CD4-positive, alpha-beta T cell treated with Interleukin-10 for 1 hour (primary cell): Measurements from ENCODE around the gene ABCD2.
"Not testable (repeated sequence)": the region's sequence is repeated elsewhere in the genome, so short reads cannot be mapped to it uniquely, and the experiment has no call there.

ENCODE experiments used
- DNase-seq: peaks from one replicate; pipeline ENCODE4 v3.0.0-alpha.2; 2020

Gene ABCD2

DNA sequence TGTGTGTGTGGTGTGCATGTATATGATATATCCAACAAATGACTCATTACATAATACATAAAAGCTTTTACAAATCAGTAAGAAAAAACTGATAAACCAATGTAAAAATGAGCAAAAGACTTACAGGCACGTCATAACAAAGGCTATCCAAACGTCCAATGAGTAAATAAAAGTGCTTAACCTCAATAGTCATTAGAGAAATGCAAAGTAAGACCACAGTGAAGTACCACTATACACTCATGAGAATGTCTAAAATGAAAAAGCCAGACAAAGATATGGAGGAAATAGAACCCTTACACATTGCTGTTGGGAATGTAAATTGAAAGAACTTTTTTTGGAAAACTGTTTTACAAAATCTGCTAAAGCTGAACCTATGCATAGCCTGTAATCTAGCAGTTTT is 7.8 kb downstream of the ABCD2 start:
- DNase-seq: no peak

DNA sequence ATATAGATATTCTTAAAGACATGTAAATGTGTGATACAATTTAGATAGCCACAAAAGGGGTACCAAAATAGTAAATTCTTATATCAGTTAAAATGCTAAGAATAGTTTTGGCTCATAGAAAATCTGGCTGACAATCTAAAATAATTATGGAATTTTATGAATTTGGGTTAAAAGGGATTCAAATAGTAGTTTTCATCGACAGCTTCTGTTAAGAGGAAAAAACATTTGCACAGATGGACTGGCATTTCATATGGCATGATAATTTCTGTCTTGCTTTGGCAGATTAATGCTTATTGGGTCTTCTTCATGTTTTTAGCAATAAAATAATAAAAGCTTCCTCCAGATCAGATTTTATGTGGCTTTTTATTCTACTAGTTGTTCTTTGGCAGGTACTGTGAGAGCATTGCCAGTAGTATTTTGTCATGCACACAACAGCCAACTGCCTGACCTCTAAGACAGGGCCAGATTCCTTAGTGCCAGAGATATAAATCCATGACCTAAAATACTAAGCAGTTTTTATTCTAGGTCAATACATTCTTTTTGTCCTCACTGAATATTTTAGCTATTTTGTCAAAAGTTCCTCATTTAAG is 9.1 kb downstream of the ABCD2 start:
- DNase-seq: no peak

DNA sequence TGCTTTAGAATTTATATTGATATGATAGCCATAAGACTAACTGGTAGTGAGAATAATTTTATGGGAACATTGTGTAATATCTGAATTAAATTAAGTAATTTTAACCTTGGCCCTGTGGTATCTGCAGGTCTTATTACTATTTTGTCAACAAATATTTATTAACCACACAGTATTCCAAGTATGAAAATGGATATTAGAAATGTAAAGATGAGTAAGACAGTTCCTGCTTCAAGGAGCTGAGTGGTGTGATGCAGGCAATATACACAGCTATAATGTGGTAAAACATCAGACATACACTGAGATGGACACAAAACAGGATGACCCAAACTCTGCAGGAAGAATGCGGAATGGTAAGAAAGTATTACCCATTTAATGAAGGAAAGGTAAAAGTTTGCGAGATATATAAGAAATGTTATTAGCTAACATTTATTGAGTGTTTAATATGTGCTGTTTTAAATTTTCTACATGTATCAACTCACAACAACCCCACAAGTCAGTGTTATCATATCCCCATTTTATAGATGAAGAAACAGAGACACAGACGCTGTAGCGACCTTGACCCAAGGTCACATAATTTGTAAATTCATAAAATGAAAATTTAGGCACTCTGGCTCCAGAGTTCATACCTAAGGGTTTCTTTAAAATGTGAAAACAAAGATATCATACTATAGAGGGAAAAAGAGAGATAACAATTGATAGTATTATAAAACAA is 12.7 kb downstream of the ABCD2 start:
- no peak for DNase-seq

DNA sequence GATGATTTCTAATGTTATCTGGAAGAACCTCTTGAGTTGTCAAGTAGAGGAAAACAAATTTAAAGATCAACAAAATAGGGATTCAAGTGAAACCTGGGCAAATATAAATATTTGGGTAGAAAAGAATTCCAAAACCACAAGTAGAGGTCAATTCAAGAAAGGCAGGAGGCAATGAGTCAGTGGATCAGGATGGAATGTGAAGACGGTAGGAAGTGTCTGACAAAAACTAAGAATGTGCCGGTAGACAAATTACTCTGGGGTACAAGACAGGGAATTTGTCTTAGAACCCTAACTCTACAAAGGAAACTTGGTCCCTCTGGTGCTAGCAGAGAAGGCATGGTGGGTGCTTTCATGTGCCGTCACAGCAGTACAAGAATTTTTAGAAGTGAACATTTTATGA is 13.6 kb downstream of the ABCD2 start:
- DNase-seq: no peak

DNA sequence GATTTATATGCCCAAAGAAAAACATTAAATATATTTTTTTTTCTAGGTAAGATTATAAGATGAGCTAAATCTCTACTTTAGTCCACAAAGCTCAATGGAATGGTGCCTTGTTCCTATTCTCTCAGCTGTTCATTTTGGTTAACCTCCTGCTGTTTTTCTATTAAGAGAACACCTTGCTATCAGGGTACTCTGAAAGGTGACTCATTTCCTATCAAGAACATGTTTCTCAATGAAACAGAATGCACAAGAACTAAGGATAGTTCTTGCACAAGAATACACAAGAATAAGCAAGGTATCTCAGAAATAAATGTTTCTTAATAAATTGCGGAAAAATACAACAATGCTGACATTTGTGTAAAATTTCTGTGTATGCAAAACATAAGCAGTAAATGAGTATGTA is 14.1 kb downstream of the ABCD2 start:
- DNase-seq: no peak

DNA sequence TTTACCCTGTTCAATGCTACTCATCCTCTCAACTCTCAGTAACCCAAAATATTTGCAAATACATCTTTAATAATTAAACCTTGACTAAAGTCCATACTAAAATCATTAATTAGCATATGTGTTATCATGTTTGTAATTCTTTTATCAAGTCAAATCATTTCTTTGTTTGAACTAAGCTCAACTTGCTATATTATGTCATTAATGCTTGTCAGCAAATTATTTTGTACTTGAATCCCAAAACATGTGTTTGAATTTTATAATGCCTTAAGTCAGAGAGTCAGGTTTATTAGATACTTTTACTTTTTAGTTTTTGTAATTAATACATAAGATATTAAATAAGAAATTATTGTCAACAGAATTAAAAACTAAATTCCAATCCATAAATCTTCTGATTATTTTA is 16.5 kb downstream of the ABCD2 start:
- DNase-seq: no peak

DNA sequence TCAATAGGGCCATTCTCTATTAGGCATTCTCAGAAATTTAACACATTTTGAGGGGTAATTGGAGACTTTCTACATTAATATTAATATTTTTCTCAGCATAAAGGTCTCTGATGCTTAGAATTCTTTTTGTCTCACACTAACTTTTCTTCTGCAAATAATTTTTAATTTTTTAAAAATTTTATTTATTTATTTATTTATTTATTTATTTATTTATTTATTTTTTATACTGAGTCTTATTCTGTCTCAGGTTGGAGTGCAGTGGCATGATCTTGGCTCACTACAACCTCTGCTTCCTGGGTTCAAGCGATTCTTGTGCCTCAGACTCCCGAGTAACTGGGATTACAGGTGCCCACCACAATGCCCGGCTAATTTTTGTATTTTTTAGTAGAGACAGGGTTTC is 17.7 kb downstream of the ABCD2 start:
- not testable (repeated sequence) for DNase-seq

DNA sequence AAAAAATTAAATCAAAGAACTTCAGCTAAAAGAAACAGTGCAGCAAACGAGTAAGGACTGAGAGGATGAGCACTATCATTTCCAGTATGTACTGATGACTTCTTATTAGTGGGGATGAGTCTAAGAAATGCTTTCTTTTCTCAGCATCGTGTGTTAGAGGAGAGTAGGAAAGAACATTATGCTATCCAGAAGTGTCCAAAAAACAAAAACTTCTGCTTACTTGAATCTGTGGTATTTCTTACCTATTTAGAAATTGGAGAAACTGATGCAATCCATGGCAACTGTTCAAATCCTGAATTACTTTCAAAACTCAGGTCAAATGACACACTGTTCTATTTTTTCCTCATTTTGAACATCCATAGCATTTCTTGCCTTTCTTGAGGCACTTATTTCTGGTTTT is 23.7 kb downstream of the ABCD2 start:
- DNase-seq: no peak

DNA sequence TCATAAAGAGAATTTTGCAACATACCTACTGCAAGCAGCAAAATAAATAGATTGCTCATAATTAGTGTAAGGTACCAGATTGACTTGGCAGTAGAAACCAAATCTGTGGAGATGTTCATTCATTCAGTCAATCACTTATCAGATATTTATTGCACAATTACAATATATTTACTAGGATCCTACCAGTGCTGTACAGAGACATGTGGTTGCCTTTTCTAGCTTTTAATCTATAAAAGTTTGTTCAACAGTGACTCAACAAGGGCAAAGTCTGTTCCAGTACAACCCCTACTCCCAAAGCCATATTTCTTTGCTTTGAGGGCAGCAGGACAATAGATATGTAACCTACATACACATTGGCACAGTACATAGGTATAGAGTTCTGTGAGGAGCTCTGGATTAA is 27.3 kb downstream of the ABCD2 start:
- no peak for DNase-seq

DNA sequence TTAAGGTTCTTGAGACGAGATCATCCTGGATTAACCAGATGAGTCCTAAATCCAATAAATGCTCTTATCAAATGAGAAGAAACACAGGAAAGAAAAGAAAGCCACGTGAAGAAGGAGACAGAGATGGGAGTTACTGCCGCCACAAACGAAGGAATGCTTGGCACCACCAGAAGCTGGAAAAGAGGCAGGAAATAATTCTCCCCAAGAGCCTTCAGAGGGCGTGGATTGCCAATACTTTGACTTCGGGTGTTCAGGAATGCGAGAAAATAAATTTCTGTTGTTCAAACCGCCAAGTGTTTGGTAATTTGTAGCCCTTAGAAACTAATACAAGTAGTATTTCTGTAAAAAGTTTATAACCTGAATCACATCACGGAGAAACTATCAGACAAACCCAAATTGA is 31.3 kb downstream of the ABCD2 start:
- DNase-seq: no peak

DNA sequence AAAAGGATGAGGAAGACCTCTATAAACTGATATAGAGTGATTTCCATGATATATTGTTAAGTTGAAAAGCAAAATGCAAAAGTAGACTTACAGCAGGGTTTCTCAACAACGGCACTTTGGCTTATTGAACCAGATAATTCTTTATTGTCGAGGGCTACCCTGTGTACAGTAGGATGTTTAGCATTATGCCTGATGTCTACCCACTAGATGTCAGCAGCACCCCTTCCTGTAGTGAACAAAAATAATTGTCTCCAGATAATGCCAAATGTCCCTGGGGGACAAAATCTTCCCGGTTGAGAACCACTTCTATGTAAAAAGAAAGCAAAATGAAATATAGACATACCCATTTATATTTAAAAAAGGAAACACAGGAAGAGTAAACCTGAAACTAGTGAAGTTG is 32.4 kb downstream of the ABCD2 start:
- DNase-seq: peak; percentile 59

DNA sequence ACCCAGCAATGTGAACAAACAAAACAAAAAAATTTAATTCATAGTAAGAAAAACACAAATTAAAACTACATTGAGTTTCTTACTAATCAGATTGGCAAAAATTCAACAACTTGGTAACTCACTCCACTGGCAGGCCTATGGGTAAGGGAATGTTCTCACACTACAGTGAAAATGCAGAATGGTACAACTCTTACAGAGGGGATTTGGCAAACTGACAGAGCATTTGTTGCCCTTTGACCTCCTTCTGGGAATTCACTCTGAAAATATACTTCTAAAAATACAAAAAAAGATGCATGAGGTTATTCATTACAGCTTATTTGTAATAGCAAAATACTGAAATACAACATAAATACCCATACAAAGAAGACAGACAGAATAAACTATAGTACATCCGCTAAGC is 32.8 kb downstream of the ABCD2 start:
- DNase-seq: no peak

DNA sequence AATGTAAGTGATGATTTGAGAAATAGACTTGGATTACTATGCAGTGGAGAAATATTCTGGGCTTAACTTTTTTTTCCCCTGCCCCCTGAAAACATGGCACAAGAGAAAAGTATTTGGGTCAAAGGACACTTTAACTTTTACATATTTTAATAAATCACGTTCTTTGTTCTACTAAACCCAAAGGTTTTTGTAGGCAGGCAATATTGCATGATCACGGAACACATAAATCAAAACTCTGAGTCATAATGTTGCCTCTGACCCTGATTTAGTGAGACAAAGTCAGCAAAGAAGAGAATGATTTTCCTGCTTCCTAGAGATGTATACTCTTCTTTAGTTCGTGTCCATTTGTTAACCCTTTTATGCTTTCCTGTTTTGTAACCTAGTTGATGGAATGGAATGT is 38.0 kb downstream of the ABCD2 start:
- DNase-seq: no peak

DNA sequence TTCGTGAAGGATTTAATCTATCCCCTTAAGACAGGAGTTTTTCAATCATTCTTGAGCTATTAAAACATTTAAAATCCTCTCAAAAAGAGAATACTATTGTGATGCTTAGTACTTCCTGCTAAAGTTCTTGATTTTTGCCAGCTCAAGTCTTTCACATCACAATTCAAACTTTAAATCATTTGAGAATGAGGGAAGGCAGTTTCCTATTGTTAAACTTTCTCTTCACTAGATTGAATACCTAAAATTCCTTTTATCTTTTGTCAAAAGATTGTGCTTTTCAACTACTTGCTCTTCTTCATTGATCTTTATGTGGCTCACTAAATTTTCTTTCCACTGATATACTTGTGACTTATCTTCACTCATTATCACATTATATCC is 44.1 kb downstream of the ABCD2 start:
- DNase-seq: no peak

DNA sequence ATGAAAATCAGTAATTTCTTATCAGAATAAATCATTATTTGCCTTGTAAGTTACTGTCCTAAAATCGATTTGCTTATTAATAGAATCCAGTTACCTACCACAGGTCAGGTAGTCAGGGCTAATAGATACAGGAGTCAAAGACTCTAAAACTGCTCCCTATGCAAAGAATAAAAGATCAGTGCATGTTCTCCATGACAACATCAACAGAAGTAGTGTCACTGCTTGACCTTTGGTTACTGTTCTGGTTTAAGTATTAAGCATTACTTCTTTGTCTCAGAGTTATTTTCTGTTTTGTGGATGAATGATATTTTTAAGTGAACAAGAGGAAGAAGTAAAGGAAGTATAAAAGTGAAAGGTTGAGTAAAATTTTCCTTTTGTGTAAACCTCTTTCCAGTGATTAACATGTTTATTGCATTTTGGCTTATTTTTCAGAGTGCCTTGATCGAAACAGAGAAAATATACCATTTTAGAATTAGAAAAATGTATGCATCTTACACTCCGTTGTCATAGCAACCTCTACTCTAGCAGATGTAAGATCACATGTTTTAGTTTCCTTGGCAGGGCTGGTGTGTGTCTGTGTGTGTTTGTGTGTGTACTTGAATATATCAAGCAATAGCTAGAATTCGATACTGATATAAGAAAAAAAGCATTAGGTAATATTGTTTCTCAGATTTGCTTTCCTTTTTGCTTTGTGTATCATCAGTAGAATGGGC is 44.7 kb downstream of the ABCD2 start:
- DNase-seq: no peak

DNA sequence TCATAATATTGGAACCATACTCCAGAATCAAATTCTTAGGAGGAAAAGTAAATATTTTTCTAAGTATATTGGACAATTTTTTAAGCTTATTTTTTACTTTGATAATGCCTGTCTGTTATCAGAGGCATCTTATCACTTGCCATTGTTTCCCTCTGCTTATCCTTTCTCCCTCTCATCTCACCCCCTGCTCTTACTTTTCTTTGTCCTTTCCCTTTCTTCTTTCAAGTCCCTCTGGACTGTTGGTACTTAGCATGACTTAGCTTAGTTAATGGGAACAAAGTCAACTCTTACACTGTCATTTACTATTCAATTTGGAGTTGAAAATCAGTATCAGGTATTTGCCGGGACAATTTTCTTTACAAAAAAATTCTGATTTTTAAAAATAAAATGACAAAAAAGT is 45.2 kb downstream of the ABCD2 start:
- DNase-seq: no peak

DNA sequence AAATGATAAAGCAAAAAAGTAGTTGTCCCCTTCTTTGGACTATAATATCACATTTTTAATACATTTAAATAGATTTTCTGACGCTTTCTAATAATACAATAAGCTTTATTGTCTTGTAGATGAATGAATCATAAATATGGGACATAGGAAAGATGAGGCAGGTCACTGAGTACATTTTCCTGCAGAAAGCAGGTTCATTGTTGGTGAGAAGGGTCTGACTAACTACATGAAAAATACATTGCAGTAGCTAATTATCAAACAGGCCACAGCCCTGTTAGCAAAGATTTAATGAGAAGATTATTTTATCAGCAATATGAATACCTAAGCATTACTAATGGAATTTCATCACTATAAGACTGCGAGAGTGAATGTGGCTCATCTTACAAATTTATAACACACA is 45.6 kb downstream of the ABCD2 start:
- no peak for DNase-seq

DNA sequence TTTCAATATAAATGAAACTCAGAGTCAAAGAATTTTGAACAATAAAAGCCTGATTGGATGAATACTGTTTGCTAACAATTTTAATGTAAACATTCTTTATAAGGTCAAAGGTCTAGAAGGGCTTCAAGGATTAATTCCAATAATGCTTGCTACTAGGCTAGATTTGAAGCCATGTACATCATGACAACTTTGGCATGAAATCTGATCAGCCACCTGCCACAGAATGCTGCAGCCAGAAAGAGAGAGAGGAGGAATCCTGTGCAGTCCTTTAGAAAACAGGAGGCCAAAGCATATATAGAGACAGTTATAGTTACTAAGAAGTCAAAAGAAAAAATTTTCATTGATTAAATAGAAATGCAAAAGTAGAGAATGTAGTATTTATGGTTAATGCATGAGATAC is 47.1 kb downstream of the ABCD2 start:
- DNase-seq: no peak

DNA sequence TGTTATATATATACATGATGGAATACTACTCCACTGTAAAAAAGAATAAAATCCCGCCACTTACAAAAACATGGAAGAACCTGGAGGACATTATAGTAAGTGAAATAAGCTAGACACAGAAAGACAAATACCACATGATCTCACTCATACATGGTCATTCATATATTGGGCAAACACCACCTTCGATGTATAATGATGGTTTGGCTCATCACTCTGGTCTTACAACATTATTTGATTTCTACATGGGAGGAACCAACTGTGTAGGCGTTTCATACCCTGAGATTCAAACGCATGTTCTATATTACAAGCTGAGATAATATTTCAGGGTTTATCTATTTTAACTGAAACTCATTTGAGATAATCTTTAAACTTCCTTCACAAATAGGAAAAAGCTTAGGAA is 48.3 kb downstream of the ABCD2 start:
- DNase-seq: no peak

DNA sequence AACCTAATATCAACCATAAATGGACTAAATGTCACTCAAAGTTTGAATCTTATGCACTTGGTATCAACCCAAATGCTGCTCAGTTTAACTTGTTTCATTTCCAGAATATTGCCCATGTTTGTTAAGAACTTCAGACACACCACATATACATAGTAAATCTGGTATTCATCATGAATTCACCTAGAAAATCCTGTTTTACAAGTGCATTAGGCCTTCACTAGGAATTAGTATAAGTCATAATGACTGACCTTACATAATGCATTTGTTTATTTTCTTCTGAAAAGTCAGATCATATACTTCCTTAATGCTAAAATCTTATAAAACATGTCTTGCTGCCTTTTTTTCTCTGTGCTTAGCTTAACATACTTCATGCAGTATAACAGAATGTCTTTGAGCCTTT is 66.1 kb downstream of the ABCD2 start:
- no peak for DNase-seq

DNA sequence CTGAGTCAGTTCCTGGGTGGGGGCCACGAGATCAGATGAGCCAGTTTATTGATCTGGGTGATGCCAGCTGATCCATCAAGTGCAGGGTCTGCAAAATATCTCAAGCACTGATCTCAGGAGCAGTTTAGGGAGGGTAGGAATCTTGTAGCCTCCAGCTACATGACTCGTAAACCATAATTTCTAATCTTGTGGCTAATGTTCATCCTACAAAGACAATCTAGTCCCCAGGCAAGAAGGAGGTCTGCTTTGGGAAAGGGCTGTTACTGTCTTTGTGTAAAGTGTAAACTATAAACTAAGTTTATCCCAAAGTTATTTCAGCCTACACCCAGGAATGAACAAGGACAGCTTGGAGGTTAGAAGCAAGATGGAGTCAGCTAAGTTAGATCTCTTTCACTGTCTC is 75.4 kb downstream of the ABCD2 start:
- DNase-seq: not testable (repeated sequence)

DNA sequence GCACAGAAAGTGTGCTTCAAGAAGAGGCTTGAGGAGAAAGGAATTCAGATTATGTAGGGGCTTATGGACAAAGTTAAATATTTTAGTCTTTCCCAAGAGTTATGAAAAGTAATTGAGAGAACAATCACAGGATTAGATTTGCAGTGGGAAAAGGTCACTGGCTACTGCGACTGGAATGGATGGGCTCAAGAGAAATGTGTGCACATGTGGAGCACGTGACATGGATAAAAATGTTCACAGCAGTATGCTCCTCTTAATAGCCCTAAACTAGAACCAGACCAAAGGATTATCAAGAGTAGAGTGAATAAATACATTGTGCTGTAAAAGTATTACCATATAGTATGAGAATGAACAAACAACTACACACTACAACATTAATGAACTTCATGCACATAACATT is 78.1 kb downstream of the ABCD2 start:
- DNase-seq: no peak

DNA sequence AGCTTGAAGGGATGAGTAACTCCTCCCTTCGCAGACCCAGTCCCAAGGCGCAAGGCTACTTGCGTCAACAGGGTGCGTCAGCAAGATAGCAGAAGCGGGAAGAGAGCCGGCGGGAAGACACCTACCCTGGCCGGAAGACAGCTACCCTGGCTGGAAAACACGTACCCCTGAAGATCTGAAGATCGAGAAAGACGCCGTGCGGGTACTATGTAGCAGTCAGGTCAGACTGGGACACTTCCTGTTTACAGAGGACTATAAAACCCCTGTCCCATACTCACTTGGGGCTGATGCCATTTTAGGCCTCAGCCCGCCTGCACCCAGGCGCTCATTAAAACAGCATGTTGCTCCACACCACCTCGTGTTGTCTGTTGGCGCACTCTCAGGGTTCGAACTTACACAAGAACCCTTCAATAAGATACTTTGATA is 80.9 kb downstream of the ABCD2 start:
- DNase-seq: no peak

DNA sequence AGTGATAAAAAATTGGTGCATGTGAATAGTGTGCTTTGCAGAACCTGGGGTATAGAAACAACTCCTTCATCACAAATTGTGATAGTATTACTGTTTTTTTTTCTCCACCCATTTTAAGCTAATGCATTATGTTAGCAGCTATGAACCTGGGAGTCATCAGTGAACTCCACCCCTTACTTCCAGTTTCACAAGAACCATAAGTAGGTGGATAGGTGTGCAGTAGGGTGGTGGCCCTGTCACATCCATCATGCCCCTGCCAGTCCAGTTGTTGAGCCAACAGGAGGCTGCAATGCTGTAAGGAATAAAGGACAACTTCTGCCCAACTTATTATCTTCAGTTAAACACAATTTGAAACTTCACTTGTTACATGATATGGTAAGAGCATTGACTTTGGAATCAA is 85.7 kb downstream of the ABCD2 start:
- DNase-seq: no peak

DNA sequence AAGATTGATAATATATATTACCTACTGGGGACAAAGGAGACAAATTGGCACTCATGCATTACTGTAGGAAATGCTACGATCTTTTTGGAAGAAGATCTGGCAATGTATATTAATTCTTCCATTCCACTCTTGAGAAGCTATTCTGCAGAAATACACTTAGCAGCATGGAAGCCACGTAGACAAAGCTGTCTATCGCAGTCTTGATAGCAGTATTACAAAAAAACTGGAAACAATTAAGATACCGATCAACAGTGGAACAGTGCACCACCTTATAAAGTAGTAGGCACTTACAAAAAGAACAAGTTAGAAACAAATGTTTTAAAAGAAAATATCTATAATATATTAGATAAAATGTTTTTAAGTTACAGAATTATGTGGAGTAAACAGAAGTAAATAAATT is 87.2 kb downstream of the ABCD2 start:
- DNase-seq: no peak
